Activated T-cell treated with anti-CD3 and anti-CD28 coated beads, Interleukin-2, amount 50 U/mL, for 1 hour (primary cell): ENCODE data around the gene GALNT2.

Experiments
- DNase-seq: peaks from one replicate; pipeline ENCODE4 v3.0.0-alpha.2; 2020

GALNT2 gene

GRCh38 chr1:230066466-230067404 lies at the start of gene GALNT2:
GALNT2 (plus strand) TSS chr1:230067238; CDS start chr1:230067281, 43 bp downstream.
- peak; percentile 89 for DNase-seq

GRCh38 chr1:230020451-230020850 lies 46.6 kb upstream of the GALNT2 start:
- no peak for DNase-seq

GRCh38 chr1:230022666-230023380 lies 44.2 kb upstream of the GALNT2 start:
- no peak for DNase-seq

- DNase-seq: no peak
Observed at GRCh38 chr1:230025686-230026085, 41.4 kb upstream of the GALNT2 start.

- DNase-seq: no peak
Observed at GRCh38 chr1:230026139-230026538, 40.9 kb upstream of the GALNT2 start.

- no peak for DNase-seq
Observed at GRCh38 chr1:230026572-230026971, 40.5 kb upstream of the GALNT2 start.

GRCh38 chr1:230028602-230029223 lies 38.3 kb upstream of the GALNT2 start:
- DNase-seq: no peak

GRCh38 chr1:230029244-230029941 lies 37.6 kb upstream of the GALNT2 start:
- DNase-seq: no peak

- no peak for DNase-seq
Observed at GRCh38 chr1:230030122-230030821, 36.8 kb upstream of the GALNT2 start.

- no peak for DNase-seq
Observed at GRCh38 chr1:230031131-230031530, 35.9 kb upstream of the GALNT2 start.

- DNase-seq: no peak
Observed at GRCh38 chr1:230032516-230033281, 34.3 kb upstream of the GALNT2 start.

- DNase-seq: no peak
Observed at GRCh38 chr1:230037261-230037660, 29.8 kb upstream of the GALNT2 start.

- DNase-seq: no peak
Observed at GRCh38 chr1:230040440-230040839, 26.6 kb upstream of the GALNT2 start.

GRCh38 chr1:230043081-230043480 lies 24.0 kb upstream of the GALNT2 start:
- no peak for DNase-seq

- no peak for DNase-seq
Observed at GRCh38 chr1:230044729-230045128, 22.3 kb upstream of the GALNT2 start.

- DNase-seq: no peak
Observed at GRCh38 chr1:230047114-230047865, 19.7 kb upstream of the GALNT2 start.

GRCh38 chr1:230048322-230048721 lies 18.7 kb upstream of the GALNT2 start:
- DNase-seq: no peak

GRCh38 chr1:230048922-230049321 lies 18.1 kb upstream of the GALNT2 start:
- no peak for DNase-seq

- DNase-seq: no peak
Observed at GRCh38 chr1:230049731-230050130, 17.3 kb upstream of the GALNT2 start.

- DNase-seq: no peak
Observed at GRCh38 chr1:230050973-230051735, 15.9 kb upstream of the GALNT2 start.
